Measurements from ENCODE around the gene ELL2.
"Not testable (repeated sequence)": the region's sequence is repeated elsewhere in the genome, so short reads cannot be mapped to it uniquely, and the experiment has no call there.

Gene ELL2

GRCh38 chr5:95930141-95930930 lies 31.3 kb downstream of the ELL2 start:
- DNase-seq (ENCODE audit: low spot score) = no peak

GRCh38 chr5:95928724-95929253 lies 32.9 kb downstream of the ELL2 start:
- no peak for DNase-seq (ENCODE audit: low spot score)

- DNase-seq (ENCODE audit: low spot score) = no peak
These were observed 33.5 kb downstream of the ELL2 start for GRCh38 chr5:95927927-95928723.

GRCh38 chr5:95927300-95927699 lies 34.4 kb downstream of the ELL2 start:
- not testable (repeated sequence) for DNase-seq (ENCODE audit: low spot score)

- no peak for DNase-seq (ENCODE audit: low spot score)
These were observed 35.7 kb downstream of the ELL2 start for GRCh38 chr5:95925939-95926338.

GRCh38 chr5:95925378-95925744 lies 36.3 kb downstream of the ELL2 start:
- DNase-seq (ENCODE audit: low spot score) = no peak

- DNase-seq (ENCODE audit: low spot score) = no peak
These were observed 36.8 kb downstream of the ELL2 start for GRCh38 chr5:95924720-95925377.

- DNase-seq (ENCODE audit: low spot score) = no peak
These were observed 37.6 kb downstream of the ELL2 start for GRCh38 chr5:95923918-95924544.

GRCh38 chr5:95922798-95923197 lies 38.9 kb downstream of the ELL2 start:
- DNase-seq (ENCODE audit: low spot score) = no peak

GRCh38 chr5:95921501-95921900 lies 40.1 kb downstream of the ELL2 start:
- no peak for DNase-seq (ENCODE audit: low spot score)

GRCh38 chr5:95920822-95921221 lies 40.8 kb downstream of the ELL2 start:
- no peak for DNase-seq (ENCODE audit: low spot score)

- DNase-seq (ENCODE audit: low spot score) = no peak
These were observed 42.0 kb downstream of the ELL2 start for GRCh38 chr5:95919658-95920057.

GRCh38 chr5:95918421-95919006 lies 43.1 kb downstream of the ELL2 start:
- DNase-seq (ENCODE audit: low spot score) = no peak

GRCh38 chr5:95917207-95917606 lies 44.4 kb downstream of the ELL2 start:
- no peak for DNase-seq (ENCODE audit: low spot score)

- DNase-seq (ENCODE audit: low spot score) = no peak
These were observed 45.0 kb downstream of the ELL2 start for GRCh38 chr5:95916687-95917085.

GRCh38 chr5:95915999-95916686 lies 45.5 kb downstream of the ELL2 start:
- DNase-seq (ENCODE audit: low spot score) = no peak

GRCh38 chr5:95913663-95914062 lies 48.0 kb downstream of the ELL2 start:
- no peak for DNase-seq (ENCODE audit: low spot score)

GRCh38 chr5:95912029-95912428 lies 49.6 kb downstream of the ELL2 start:
- DNase-seq (ENCODE audit: low spot score) = no peak

- no peak for DNase-seq (ENCODE audit: low spot score)
These were observed 51.1 kb downstream of the ELL2 start for GRCh38 chr5:95910521-95910920.

GRCh38 chr5:95909738-95910137 lies 51.9 kb downstream of the ELL2 start:
- DNase-seq (ENCODE audit: low spot score) = no peak

GRCh38 chr5:95908799-95909198 lies 52.9 kb downstream of the ELL2 start:
- DNase-seq (ENCODE audit: low spot score) = peak; percentile 41
